HepG2 (cell line): Measurements from ENCODE around the gene AKIRIN1. TPM values are rescaled to one million over a fixed set of nuclear protein-coding genes. Genes with fewer than 3 reads are reported as not detected.

Experiments used
- ATAC-seq: fragments of 200-7000 bp; cut with Tn5 transposase; 3 replicates; pipeline ENCODE4 v1.9.1; 2020; ENCODE audit warnings: mild to moderate bottlenecking, moderate library complexity
- BruUV-seq: library from RNA; stranded (reverse); fragments of 400-500 nt; replicated peaks from 2 replicates; lab custom pipeline; 2021; lab: Mats Ljungman, UMichigan
- CTCF ChIA-PET: fragments of 300-600 bp; formaldehyde crosslinking; extraction: SDS; loops from one replicate; lab custom pipeline; 2021; ENCODE audit warnings: low total read pairs, inconsistent platforms, low intra/inter-chr PET ratio; lab: Yijun Ruan, JAX
- POLR2A ChIA-PET: fragments of 350-600 bp; sonication (Branson Sonifier 250); formaldehyde crosslinking; loops from one replicate; lab custom pipeline; 2020; ENCODE audit warnings: antibody characterized with exemption, inconsistent platforms; lab: Yijun Ruan, JAX
- DNase-seq: peaks from one replicate; pipeline ENCODE4 v3.0.0-alpha.2; 2015; ENCODE audit warnings: low spot score
- FAIRE-seq: peaks from 3 replicates; lab custom pipeline; 2011; peaks lifted over from hg19 to GRCh38; lab: Jason Lieb, UNC
- H2AFZ ChIP-seq: one replicate; pipeline ENCODE4 v1.6.1; 2011; ENCODE audit warnings: low read length, inconsistent platforms
- H3K27ac ChIP-seq: fragments of 300-600 bp; 3 replicates; pipeline ENCODE4 v1.8.0; 2011; ENCODE audit warnings: mixed run types, mild to moderate bottlenecking, mixed read lengths, low read length, inconsistent platforms; ENCODE audit not compliant: insufficient read depth; ENCODE audit errors: extremely low read length
- H3K27me3 ChIP-seq, 2 experiments: fragments of 200-600 bp in 1 of 2; 2 replicates in 1 of 2; 3 replicates in 1 of 2; pipeline versions ENCODE4 v1.6.0 to v1.8.0; 2011; ENCODE audit warnings: low read length in 2 of 2, mild to moderate bottlenecking in 2 of 2, moderate library complexity in 2 of 2, inconsistent platforms in 1 of 2; ENCODE audit not compliant: insufficient read depth in 2 of 2, control insufficient read depth in 1 of 2
- H3K36me3 ChIP-seq, 2 experiments: fragments of 200-600 bp in 1 of 2; replicated peaks in 1 of 2; 2 replicates in 1 of 2; 3 replicates in 1 of 2; pipeline versions ENCODE4 v1.5.1 to v1.8.0; 2011; ENCODE audit warnings: low read length in 2 of 2, inconsistent platforms in 1 of 2; ENCODE audit not compliant: insufficient read depth in 2 of 2, control insufficient read depth in 1 of 2
- H3K4me1 ChIP-seq: 2 replicates; pipeline ENCODE4 v1.5.1; 2012; ENCODE audit warnings: low read length, inconsistent platforms; ENCODE audit not compliant: insufficient read depth
- H3K4me2 ChIP-seq: 2 replicates; pipeline ENCODE4 v1.6.0; 2011; ENCODE audit warnings: low read depth, low read length, inconsistent platforms
- H3K4me3 ChIP-seq, 3 experiments: fragments of 200-600 bp in 1 of 3; sonication (generic), shearing (Covaris generic) in 1 of 3; replicated peaks in 1 of 3; 2 replicates each; pipeline ENCODE4 v1.5.1; 2011 to 2016; ENCODE audit warnings: low read length in 3 of 3, inconsistent platforms in 2 of 3, low read depth in 2 of 3, mild to moderate bottlenecking in 2 of 3, control low read depth in 1 of 3, mixed read lengths in 1 of 3; ENCODE audit not compliant: insufficient read depth in 1 of 3
- H3K79me2 ChIP-seq: one replicate; pipeline ENCODE4 v1.6.1; 2011; ENCODE audit warnings: low read length, inconsistent platforms; ENCODE audit not compliant: insufficient read depth
- H3K9ac ChIP-seq: 2 replicates; pipeline ENCODE4 v1.6.0; 2011; ENCODE audit warnings: mild to moderate bottlenecking, low read depth, low read length, inconsistent platforms; ENCODE audit not compliant: insufficient read depth
- H3K9me3 ChIP-seq: 2 replicates; pipeline ENCODE4 v1.5.1; 2012; ENCODE audit warnings: mild to moderate bottlenecking, low read length
- H4K20me1 ChIP-seq: 2 replicates; pipeline ENCODE4 v1.6.0; 2011; ENCODE audit warnings: inconsistent platforms, mild to moderate bottlenecking, low read length, moderate library complexity; ENCODE audit not compliant: insufficient read depth
- E2F1 ChIP-seq: sonication (generic); formaldehyde crosslinking; IDR thresholded peaks from 2 replicates; pipeline ENCODE4 v1.5.0; 2020; ENCODE audit warnings: missing genetic modification reagents
- ELF1 ChIP-seq: sonication (generic); formaldehyde crosslinking; IDR thresholded peaks from 2 replicates; pipeline ENCODE4 v1.4.0; 2020; ENCODE audit warnings: missing genetic modification reagents
- FOXP4 ChIP-seq: sonication (generic); formaldehyde crosslinking; IDR thresholded peaks from 2 replicates; pipeline ENCODE4 v1.4.0; 2020; ENCODE audit warnings: missing genetic modification reagents
- HNF4A ChIP-seq: sonication (generic); formaldehyde crosslinking; IDR thresholded peaks from 2 replicates; pipeline ENCODE4 v1.4.0; 2020; ENCODE audit warnings: missing genetic modification reagents
- MNT ChIP-seq: fragments of 450-650 bp; IDR thresholded peaks from 2 replicates; pipeline ENCODE4 v1.6.1; 2016
- NPAS2 ChIP-seq: sonication (generic); formaldehyde crosslinking; IDR thresholded peaks from 2 replicates; pipeline ENCODE4 v1.8.0; 2022; ENCODE audit warnings: mild to moderate bottlenecking, missing genetic modification reagents, borderline replicate concordance
- SRSF4 ChIP-seq: fragments of 200-400 bp; formaldehyde crosslinking; IDR thresholded peaks from one replicate; pipeline ENCODE4 v1.6.1; 2018; ENCODE audit warnings: mild to moderate bottlenecking, low read depth, low read length, moderate library complexity; ENCODE audit not compliant: poor library complexity, severe bottlenecking
- ZFP1 ChIP-seq: IDR thresholded peaks from 2 replicates; pipeline ENCODE4 v1.6.1; 2016
- ZMYM3 ChIP-seq: sonication (generic); formaldehyde crosslinking; IDR thresholded peaks from 2 replicates; pipeline ENCODE4 v1.5.1; 2020; ENCODE audit warnings: mild to moderate bottlenecking, missing genetic modification reagents
- ZNF543 ChIP-seq: sonication (generic); formaldehyde crosslinking; IDR thresholded peaks from 2 replicates; pipeline ENCODE4 v1.4.0; 2020; ENCODE audit warnings: mild to moderate bottlenecking, missing genetic modification reagents
- ZNF572 ChIP-seq: sonication (generic); formaldehyde crosslinking; IDR thresholded peaks from 2 replicates; pipeline ENCODE4 v1.5.1; 2020; ENCODE audit warnings: mild to moderate bottlenecking, missing genetic modification reagents
- ZNF670 ChIP-seq: sonication (generic); formaldehyde crosslinking; IDR thresholded peaks from 2 replicates; pipeline ENCODE4 v1.8.0; 2022; ENCODE audit warnings: mild to moderate bottlenecking, missing genetic modification reagents, borderline replicate concordance
- ZNF773 ChIP-seq: sonication (generic); formaldehyde crosslinking; IDR thresholded peaks from 2 replicates; pipeline ENCODE4 v1.4.0; 2020; ENCODE audit warnings: missing genetic modification reagents, borderline replicate concordance
- WGBS: methylation state at CpG from one replicate; pipeline ENCODE4 v1.1.6; 2017; ENCODE audit warnings: low lambda C conversion rate; 5-methylcytosine and 5-hydroxymethylcytosine counted together
- in situ Hi-C: cut with HindIII; loops from 2 replicates; pipeline ENCODE4 v1.10.0; 2017; ENCODE audit warnings: low pct_unique_long_range_greater_than_20kb; ENCODE audit not compliant: extremely low pct_ligation_motif_present
- intact Hi-C: fragments of 100-400 bp; cut with micrococcal nuclease; formaldehyde crosslinking; loops from one replicate; pipeline ENCODE4 v1.10.0; 2022; ENCODE audit not compliant: unreplicated experiment
- polyA plus RNA-seq, 8 experiments: library from polyadenylated mRNA; depleted of rRNA in 3 of 8; stranded (reverse) in 7 of 8; unstranded in 1 of 8; fragments of >200 nt; fragmentation: Illumina TruSeq in 4 of 8; extraction: Trizol in 4 of 8; gene quantifications; 2 replicates each; pipeline versions ENCODE4 v1.2.1 to v1.2.3, GENCODE V29; 2011 to 2016; ENCODE audit warnings: low read depth in 4 of 8, missing spikeins in 1 of 8, mixed read lengths in 1 of 8; ENCODE audit not compliant: insufficient read depth in 1 of 8
- total RNA-seq, 5 experiments: library from RNA; depleted of rRNA; stranded (reverse); fragments of >200 nt; fragmentation: Illumina TruSeq; extraction: Trizol; gene quantifications; 2 replicates each; pipeline ENCODE4 v1.2.3, GENCODE V29; 2016; ENCODE audit warnings: low read depth in 1 of 5

AKIRIN1 gene
- total and polyA plus RNA-seq, 2 of the 13 experiments (the other 11 are each of a cell fraction or from before 2014, with no cell fraction given), result 123 to 157 TPM

GRCh38 chr1:39045231-39045630 lies 54.2 kb downstream of the AKIRIN1 start:
- Histone ChIP-seq H3K4me2 (no peak overlapping the region), H4K20me1 (no peaks in the 10 kb centered on the region), H3K79me2 (no peaks in the 10 kb centered on the region), H3K27me3 (no peaks in the 10 kb centered on the region), H3K4me3 (no peak overlapping the region), H3K36me3 (no peaks in the 10 kb centered on the region), H3K9ac (no peak overlapping the region), H3K27ac (no peak overlapping the region), H2AFZ (no peak overlapping the region), H3K9me3 (no peaks in the 10 kb centered on the region), H3K4me1 (no peaks in the 10 kb centered on the region)
- intact Hi-C loops (no loop called here), in situ Hi-C loops (no loop called here)
- no peak for ATAC-seq
- BruUV-seq, result no TSS peak
- no peak for DNase-seq
- FAIRE-seq, result no peak
- ChIA-PET POLR2A (no interaction called here), CTCF (no interaction called here)
- 74% methylated on average over 5 of the region's 8 CpGs for WGBS
- TF ChIP-seq E2F1 (CRISPR knock-in tag), result no peak
- no peak for TF ChIP-seq ZFP1
- TF ChIP-seq NPAS2 (CRISPR knock-in tag), result no peak
- no peak for TF ChIP-seq SRSF4
- TF ChIP-seq ZNF670 (CRISPR knock-in tag), result no peak
- no peak for TF ChIP-seq HNF4A (CRISPR knock-in tag)
- no peak for TF ChIP-seq ZNF572 (CRISPR knock-in tag)

- CTCF ChIA-PET, result no interaction called here
- no peak overlapping the region for H3K9ac ChIP-seq
- H3K27ac ChIP-seq, result no peak overlapping the region
- intact Hi-C loops (no loop called here), in situ Hi-C loops (no loop called here)
- FAIRE-seq, result no peak
- H3K4me1 ChIP-seq, result no peaks in the 10 kb centered on the region
- 82% methylated on average over 5 of the region's 6 CpGs for WGBS
- no peaks in the 10 kb centered on the region for H3K36me3 ChIP-seq
- no peaks in the 10 kb centered on the region for H3K27me3 ChIP-seq
- H3K4me2 ChIP-seq, result no peak overlapping the region
- H2AFZ ChIP-seq, result no peak overlapping the region
- no peaks in the 10 kb centered on the region for H3K9me3 ChIP-seq
- H3K4me3 ChIP-seq, result no peak overlapping the region
- H3K79me2 ChIP-seq, result no peaks in the 10 kb centered on the region
- POLR2A ChIA-PET, result interaction anchor here (0.9 kb wide), 1 partner anchor 20 kb away, joined by 4 read pairs; the partner anchor contains the start of gene NDUFS5
- no peak for ATAC-seq
- H4K20me1 ChIP-seq, result no peaks in the 10 kb centered on the region
- DNase-seq, result no peak
- BruUV-seq, result no TSS peak
- no peak for TF ChIP-seq ZMYM3 (CRISPR knock-in tag)
- TF ChIP-seq ELF1, result no peak
- no peak for TF ChIP-seq ZNF543 (CRISPR knock-in tag)
- TF ChIP-seq MNT, result no peak
- TF ChIP-seq FOXP4 (CRISPR knock-in tag), result no peak
- TF ChIP-seq ZNF773 (CRISPR knock-in tag), result no peak
Observed at GRCh38 chr1:39046613-39047210, 55.6 kb downstream of the AKIRIN1 start.
